Smooth muscle cell (in vitro differentiated cells): ENCODE measurements around the gene RSBN1. TPM values are rescaled to one million over a fixed set of nuclear protein-coding genes. Genes with fewer than 3 reads are reported as not detected.

Source experiments
- DNase-seq: peaks from one replicate; lab custom pipeline; 2025; ENCODE audit not compliant: unreplicated experiment; lab: John Stamatoyannopoulos, UW
- H2AFZ ChIP-seq: fragments of 200-600 bp; sonication (generic); 2 replicates; pipeline ENCODE4 v1.6.0; 2016; ENCODE audit warnings: antibody characterized with exemption, low read depth, mild to moderate bottlenecking
- H3F3A ChIP-seq: fragments of 200-600 bp; sonication (generic); 2 replicates; pipeline ENCODE4 v1.6.0; 2017; ENCODE audit warnings: antibody characterized with exemption, low read depth
- H3K27ac ChIP-seq: fragments of 200-600 bp; sonication (generic); 2 replicates; pipeline ENCODE4 v1.5.1; 2016; ENCODE audit warnings: low read depth, mild to moderate bottlenecking
- H3K27me3 ChIP-seq: fragments of 200-600 bp; sonication (generic); 2 replicates; pipeline ENCODE4 v1.6.1; 2016; ENCODE audit warnings: low read depth, mild to moderate bottlenecking
- H3K36me3 ChIP-seq: fragments of 200-600 bp; sonication (generic); 2 replicates; pipeline ENCODE4 v1.5.1; 2016; ENCODE audit warnings: low read depth
- H3K4me1 ChIP-seq: fragments of 200-600 bp; sonication (generic); 2 replicates; pipeline ENCODE4 v1.5.1; 2016; ENCODE audit warnings: low read depth
- H3K4me2 ChIP-seq: fragments of 200-600 bp; sonication (generic); 2 replicates; pipeline ENCODE4 v1.6.0; 2016; ENCODE audit warnings: mild to moderate bottlenecking
- H3K4me3 ChIP-seq: fragments of 200-600 bp; sonication (generic); 2 replicates; pipeline ENCODE4 v1.5.1; 2016; ENCODE audit warnings: mild to moderate bottlenecking
- H3K79me2 ChIP-seq: fragments of 200-600 bp; sonication (generic); 2 replicates; pipeline ENCODE4 v1.6.0; 2016; ENCODE audit warnings: low read depth, mild to moderate bottlenecking
- H3K9ac ChIP-seq: fragments of 200-600 bp; sonication (generic); 2 replicates; pipeline ENCODE4 v1.6.0; 2016; ENCODE audit warnings: low read depth
- H3K9me3 ChIP-seq: fragments of 200-600 bp; sonication (generic); replicated peaks from 2 replicates; pipeline ENCODE4 v1.5.1; 2016; ENCODE audit warnings: low read depth
- H4K20me1 ChIP-seq: fragments of 200-600 bp; sonication (generic); 2 replicates; pipeline ENCODE4 v1.6.0; 2016; ENCODE audit warnings: low read depth
- WGBS: methylation state at CpG from one replicate; pipeline ENCODE4 v1.1.7; 2016; ENCODE audit warnings: low lambda C conversion rate; 5-methylcytosine and 5-hydroxymethylcytosine counted together
- polyA plus RNA-seq: library from polyadenylated mRNA; unstranded; fragments of >200 nt; fragmentation: Nextera tagmentation; extraction: Ambion mirVana; gene quantifications from 2 replicates; pipeline ENCODE4 v1.2.1, GENCODE V29; 2016
- total RNA-seq: library from RNA; depleted of rRNA; stranded (reverse); fragments of >200 nt; gene quantifications from 2 replicates; pipeline ENCODE4 v1.2.3, GENCODE V29; 2014
- TF ChIP-seq, protein P1 (sequence below): fragments of 200-600 bp; sonication (generic); IDR thresholded peaks from 2 replicates; pipeline ENCODE4 v1.5.1; 2017; ENCODE audit warnings: borderline replicate concordance, mild to moderate bottlenecking, antibody characterized with exemption; ENCODE audit not compliant: insufficient read depth, poor library complexity, severe bottlenecking

The RSBN1 gene
- total and polyA plus RNA-seq, 2 experiments from 2014 or later: 9.0 to 18.3 TPM

DNA sequence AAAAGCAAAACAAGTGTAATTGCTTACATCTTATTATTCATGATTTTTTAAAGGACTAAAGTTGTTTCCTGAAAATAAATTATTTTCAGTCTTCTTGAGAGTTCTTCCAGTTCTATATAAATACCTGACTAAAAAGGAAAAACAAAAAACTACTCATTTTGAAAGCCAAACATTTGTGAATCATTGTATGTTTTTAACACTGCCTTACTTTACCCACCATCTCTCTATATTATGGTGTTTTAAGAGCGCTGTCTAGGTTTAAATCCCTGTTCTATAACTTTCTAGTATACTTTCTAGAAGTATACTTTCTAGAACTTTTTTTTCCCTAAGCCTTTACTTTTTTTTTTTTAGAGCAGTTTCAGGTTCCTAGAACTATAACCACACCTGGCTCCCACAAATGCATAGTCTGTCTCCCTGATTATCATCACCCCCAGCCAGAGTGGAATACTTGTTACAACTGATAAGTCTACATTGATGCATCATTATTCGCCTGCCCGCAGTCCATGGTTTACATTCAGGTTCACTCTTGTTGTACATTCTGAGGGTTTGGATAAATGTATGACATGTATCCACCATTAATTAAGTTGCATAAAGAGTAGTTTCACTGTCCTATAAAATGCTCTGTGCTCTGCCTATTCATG is 9.8 kb downstream of the RSBN1 start:
- Histone ChIP-seq H3K27ac (no peak overlapping the region), H3K4me3 (no peak overlapping the region), H4K20me1 (peaks cover 91% of the 10 kb centered on the region), H3F3A (peaks cover 6% of the 10 kb centered on the region), H3K9me3 (no peaks in the 10 kb centered on the region), H3K9ac (no peak overlapping the region), H3K4me1 (peaks cover 8% of the 10 kb centered on the region), H2AFZ (no peak overlapping the region), H3K4me2 (no peak overlapping the region), H3K36me3 (peaks cover 4% of the 10 kb centered on the region), H3K79me2 (peaks cover 98% of the 10 kb centered on the region), H3K27me3 (no peaks in the 10 kb centered on the region)
- no peak for DNase-seq
- WGBS: 97% methylated on average over 3 of the region's 3 CpGs
- TF ChIP-seq, protein P1, sequence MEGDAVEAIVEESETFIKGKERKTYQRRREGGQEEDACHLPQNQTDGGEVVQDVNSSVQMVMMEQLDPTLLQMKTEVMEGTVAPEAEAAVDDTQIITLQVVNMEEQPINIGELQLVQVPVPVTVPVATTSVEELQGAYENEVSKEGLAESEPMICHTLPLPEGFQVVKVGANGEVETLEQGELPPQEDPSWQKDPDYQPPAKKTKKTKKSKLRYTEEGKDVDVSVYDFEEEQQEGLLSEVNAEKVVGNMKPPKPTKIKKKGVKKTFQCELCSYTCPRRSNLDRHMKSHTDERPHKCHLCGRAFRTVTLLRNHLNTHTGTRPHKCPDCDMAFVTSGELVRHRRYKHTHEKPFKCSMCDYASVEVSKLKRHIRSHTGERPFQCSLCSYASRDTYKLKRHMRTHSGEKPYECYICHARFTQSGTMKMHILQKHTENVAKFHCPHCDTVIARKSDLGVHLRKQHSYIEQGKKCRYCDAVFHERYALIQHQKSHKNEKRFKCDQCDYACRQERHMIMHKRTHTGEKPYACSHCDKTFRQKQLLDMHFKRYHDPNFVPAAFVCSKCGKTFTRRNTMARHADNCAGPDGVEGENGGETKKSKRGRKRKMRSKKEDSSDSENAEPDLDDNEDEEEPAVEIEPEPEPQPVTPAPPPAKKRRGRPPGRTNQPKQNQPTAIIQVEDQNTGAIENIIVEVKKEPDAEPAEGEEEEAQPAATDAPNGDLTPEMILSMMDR: no peak

DNA sequence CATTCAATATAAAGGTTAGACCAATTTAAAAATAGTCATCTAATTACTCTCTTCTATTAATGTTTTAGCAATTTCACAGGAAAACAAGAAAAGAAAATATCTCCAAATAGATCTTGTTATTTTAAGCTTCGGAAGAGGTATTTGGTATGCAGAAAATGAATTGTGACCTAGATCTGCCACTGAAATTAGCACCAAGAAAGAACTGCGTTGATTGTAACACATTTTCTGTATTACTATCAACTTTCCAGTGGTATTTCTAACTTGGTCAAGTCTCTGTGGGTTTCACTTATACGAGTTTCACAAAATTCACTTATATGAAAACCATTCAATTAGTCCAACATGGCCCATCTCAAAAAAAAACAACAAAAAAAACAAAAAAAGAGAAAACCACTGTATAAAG is 11.8 kb downstream of the RSBN1 start:
- no peak for DNase-seq
- H3K4me1 ChIP-seq: peaks cover 8% of the 10 kb centered on the region
- peaks cover 6% of the 10 kb centered on the region for H3F3A ChIP-seq
- H3K27ac ChIP-seq: no peak overlapping the region
- no peak overlapping the region for H2AFZ ChIP-seq
- H3K36me3 ChIP-seq: peaks cover 7% of the 10 kb centered on the region
- 91% methylated on average over 3 of the region's 3 CpGs for WGBS
- no peaks in the 10 kb centered on the region for H3K27me3 ChIP-seq
- TF ChIP-seq, protein P1: no peak
- no peak overlapping the region for H3K4me3 ChIP-seq
- no peak overlapping the region for H3K9ac ChIP-seq
- no peak overlapping the region for H3K4me2 ChIP-seq
- H3K79me2 ChIP-seq: peaks cover 84% of the 10 kb centered on the region
- peaks cover 90% of the 10 kb centered on the region for H4K20me1 ChIP-seq
- no peaks in the 10 kb centered on the region for H3K9me3 ChIP-seq

DNA sequence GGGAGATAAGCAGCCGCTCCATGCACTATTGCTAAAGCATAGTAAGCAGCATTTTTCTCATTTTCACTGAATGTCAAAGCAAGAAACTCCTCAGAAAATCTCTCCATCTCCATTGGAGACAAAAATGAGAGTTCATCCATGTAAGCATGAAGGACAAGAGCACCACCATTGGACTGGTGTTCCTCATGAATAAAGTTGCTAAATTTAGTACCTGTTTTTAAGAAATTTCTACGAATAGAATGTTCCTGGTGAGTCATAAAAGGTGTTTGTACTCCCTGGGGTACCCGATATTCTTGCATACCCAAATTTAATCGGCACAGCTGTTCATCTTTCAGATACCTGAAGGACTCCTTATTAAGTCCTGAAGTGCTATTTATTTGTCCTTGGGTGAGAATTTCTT is 14.8 kb downstream of the RSBN1 start:
- WGBS: 96% methylated on average over 4 of the region's 4 CpGs
- TF ChIP-seq, protein P1: no peak
- no peak for DNase-seq
- Histone ChIP-seq H3K4me1 (no peaks in the 10 kb centered on the region), H3K4me3 (no peak overlapping the region), H3K9ac (no peak overlapping the region), H3K4me2 (no peak overlapping the region), H3K36me3 (peaks cover 7% of the 10 kb centered on the region), H4K20me1 (peaks cover 68% of the 10 kb centered on the region), H3F3A (no peaks in the 10 kb centered on the region), H3K9me3 (no peaks in the 10 kb centered on the region), H3K79me2 (peaks cover 59% of the 10 kb centered on the region), H3K27ac (no peak overlapping the region), H3K27me3 (no peaks in the 10 kb centered on the region), H2AFZ (no peak overlapping the region)
